ENCODE results near the gene OR4B1. TPM values are rescaled to one million over a fixed set of nuclear protein-coding genes. Genes with fewer than 3 reads are reported as not detected.

The OR4B1 gene
- total and polyA plus RNA-seq, 2 donors (not counting 3 experiments of a cell fraction or from before 2014, with no cell fraction given), result not detected

- Histone ChIP-seq H3K4me1 (ENCODE audit: control insufficient read depth, extremely low read depth, insufficient read depth, low read length) (no peaks in the 10 kb centered on the region), H3K9me1 (replicated peaks; ENCODE audit: control insufficient read depth, extremely low read depth, insufficient read depth, low read length) (no peaks in the 10 kb centered on the region), H3K27ac (ENCODE audit: insufficient read depth, low read depth, low read length) (no peak overlapping the region), H3K9ac (replicated peaks; ENCODE audit: extremely low read depth, insufficient read depth, low read length) (no peak overlapping the region), H4K20me1 (replicated peaks; ENCODE audit: control insufficient read depth, extremely low read depth, insufficient read depth, low read length) (no peaks in the 10 kb centered on the region), H3K4me3 (replicated peaks in 1 of 3; ENCODE audit: insufficient read depth in 1 of 3, low read depth in 1 of 3, low read length in 3 of 3) (no peak overlapping the region), H3K27me3 (ENCODE audit: control insufficient read depth in 2 of 2, insufficient read depth in 2 of 2, low read length in 2 of 2) (no peaks in the 10 kb centered on the region), H3K36me3 (ENCODE audit: control insufficient read depth in 2 of 2, extremely low read depth in 1 of 2, insufficient read depth in 2 of 2, low read length in 2 of 2) (no peaks in the 10 kb centered on the region), H2AFZ (ENCODE audit: low read depth, low read length) (no peak overlapping the region), H3K9me3 (replicated peaks; ENCODE audit: control insufficient read depth, insufficient read depth, low read length) (no peaks in the 10 kb centered on the region), H3K4me2 (ENCODE audit: insufficient read depth, low read length) (no peak overlapping the region), H3K79me2 (ENCODE audit: control insufficient read depth, insufficient read depth, low read length) (no peaks in the 10 kb centered on the region)
- TF ChIP-seq MYC (IDR thresholded peaks at IDR 0.05; ENCODE audit: low read depth, low read length) (no peak), CTCF (IDR thresholded peaks at IDR 0.05; ENCODE audit: extremely low read depth in 1 of 2, insufficient read depth in 1 of 2, low read depth in 1 of 2, low read length in 2 of 2) (no peak), FOS (IDR thresholded peaks at IDR 0.05; ENCODE audit: borderline replicate concordance, insufficient read depth, low read length) (no peak), EZH2 (IDR thresholded peaks at IDR 0.05; ENCODE audit: borderline replicate concordance, low read depth, low read length, severe bottlenecking) (no peak)
- ChIA-PET POLR2A (no interaction called here), CTCF (no interaction called here)
- intact Hi-C loops (cut with micrococcal nuclease) (no loop called here), dilution Hi-C loops (cut with MboI; ENCODE audit: extremely low pct_ligation_motif_present, low sequenced_read_pairs) (no loop called here)
- BruUV-seq (replicated peaks), result no TSS peak
- FAIRE-seq (no peak), DNase-seq (ENCODE audit: low read depth, low spot score) (no peak)
Observed at GRCh38 chr11:48248902-48249301, 32.3 kb downstream of the OR4B1 start.

- Histone ChIP-seq H3K9ac (replicated peaks; ENCODE audit: extremely low read depth, insufficient read depth, low read length) (no peak overlapping the region), H2AFZ (ENCODE audit: low read depth, low read length) (no peak overlapping the region), H3K9me1 (replicated peaks; ENCODE audit: control insufficient read depth, extremely low read depth, insufficient read depth, low read length) (no peaks in the 10 kb centered on the region), H3K4me1 (ENCODE audit: control insufficient read depth, extremely low read depth, insufficient read depth, low read length) (no peaks in the 10 kb centered on the region), H3K36me3 (ENCODE audit: control insufficient read depth in 2 of 2, extremely low read depth in 1 of 2, insufficient read depth in 2 of 2, low read length in 2 of 2) (no peaks in the 10 kb centered on the region), H3K9me3 (replicated peaks; ENCODE audit: control insufficient read depth, insufficient read depth, low read length) (no peaks in the 10 kb centered on the region), H3K27me3 (ENCODE audit: control insufficient read depth in 2 of 2, insufficient read depth in 2 of 2, low read length in 2 of 2) (no peaks in the 10 kb centered on the region), H3K4me2 (ENCODE audit: insufficient read depth, low read length) (no peak overlapping the region), H3K79me2 (ENCODE audit: control insufficient read depth, insufficient read depth, low read length) (no peaks in the 10 kb centered on the region), H4K20me1 (replicated peaks; ENCODE audit: control insufficient read depth, extremely low read depth, insufficient read depth, low read length) (no peaks in the 10 kb centered on the region), H3K27ac (ENCODE audit: insufficient read depth, low read depth, low read length) (no peak overlapping the region), H3K4me3 (replicated peaks in 1 of 3; ENCODE audit: insufficient read depth in 1 of 3, low read depth in 1 of 3, low read length in 3 of 3) (no peak overlapping the region)
- intact Hi-C loops (cut with micrococcal nuclease) (no loop called here), dilution Hi-C loops (cut with MboI; ENCODE audit: extremely low pct_ligation_motif_present, low sequenced_read_pairs) (no loop called here)
- FAIRE-seq (no peak), DNase-seq (ENCODE audit: low read depth, low spot score) (no peak)
- POLR2A ChIA-PET, result no interaction called here
- TF ChIP-seq CTCF (IDR thresholded peaks at IDR 0.05; ENCODE audit: extremely low read depth in 1 of 2, insufficient read depth in 1 of 2, low read depth in 1 of 2, low read length in 2 of 2) (no peak), JUN (IDR thresholded peaks at IDR 0.05; ENCODE audit: borderline replicate concordance, insufficient read depth, insufficient read length, low read depth) (no peak), POLR2AphosphoS5 (IDR thresholded peaks at IDR 0.05; ENCODE audit: insufficient read depth, low read depth, low read length) (no peak), MYC (IDR thresholded peaks at IDR 0.05; ENCODE audit: low read depth, low read length) (no peak), MAX (IDR thresholded peaks at IDR 0.05; ENCODE audit: insufficient read depth, insufficient read length) (no peak), EZH2 (IDR thresholded peaks at IDR 0.05; ENCODE audit: borderline replicate concordance, low read depth, low read length, severe bottlenecking) (no peak), GATA2 (IDR thresholded peaks at IDR 0.05; ENCODE audit: insufficient read depth, insufficient read length, low read depth, low read length) (no peak), POLR2A (IDR thresholded peaks at IDR 0.05; ENCODE audit: low read depth, low read length) (no peak)
- BruUV-seq (replicated peaks), result no TSS peak
- CTCF ChIA-PET, result no interaction called here
Observed at GRCh38 chr11:48261600-48261999, 45.0 kb downstream of the OR4B1 start.

All from endothelial cell of umbilical vein (primary cell).